Measurements from ENCODE around the gene TLE6.

DNA sequence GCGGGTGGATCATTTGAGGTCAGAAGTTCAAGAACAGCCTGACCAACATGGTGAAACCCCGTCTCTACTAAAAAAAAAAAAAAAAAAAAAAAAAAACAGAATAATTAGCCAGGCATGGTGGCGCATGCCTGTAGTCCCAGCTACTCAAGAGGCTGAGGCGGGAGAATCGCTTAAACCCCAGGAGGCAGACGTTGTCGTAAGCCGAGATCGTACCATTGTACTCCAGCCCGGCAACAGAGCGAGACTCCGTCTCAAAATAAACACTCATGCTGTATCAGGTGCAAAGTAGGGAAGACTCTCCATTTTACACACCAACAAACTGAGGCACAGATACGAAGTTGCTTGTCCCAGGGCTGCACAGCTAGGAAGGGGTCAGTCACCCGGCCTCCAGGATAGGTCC, 15.6 kb downstream of the TLE6 start:
- TF ChIP-seq NANOG (IDR thresholded peaks at IDR 0.05; ENCODE audit: insufficient read depth, low read depth, low read length, poor library complexity, severe bottlenecking) = no peak
- TF ChIP-seq GABPA (IDR thresholded peaks at IDR 0.05; ENCODE audit: borderline replicate concordance, insufficient read depth, low read length) = no peak
- TF ChIP-seq GTF2F1 (IDR thresholded peaks at IDR 0.05; ENCODE audit: borderline replicate concordance, low read depth, low read length) = no peak
- TF ChIP-seq EP300 (IDR thresholded peaks at IDR 0.05; ENCODE audit: borderline replicate concordance in 1 of 2, low read depth in 2 of 2, low read length in 2 of 2) = no peak
- TF ChIP-seq SIX5 (IDR thresholded peaks at IDR 0.05; ENCODE audit: low read depth, low read length) = no peak
- TF ChIP-seq CTCF (IDR thresholded peaks at IDR 0.05; ENCODE audit: control extremely low read depth in 1 of 3, insufficient read depth in 1 of 3, low read depth in 1 of 3, low read length in 3 of 3) = no peak
- no peak for TF ChIP-seq ZNF274 (IDR thresholded peaks at IDR 0.05; ENCODE audit: borderline replicate concordance, extremely low read depth, low read length)
- TF ChIP-seq POLR2AphosphoS5 (IDR thresholded peaks at IDR 0.05; ENCODE audit: low read depth, low read length) = no peak
- no peak for TF ChIP-seq MAFK (IDR thresholded peaks at IDR 0.05; ENCODE audit: low read depth, low read length)
- no peak for TF ChIP-seq POLR2A (IDR thresholded peaks at IDR 0.05; ENCODE audit: control extremely low read depth in 1 of 2, low read depth in 2 of 2, low read length in 2 of 2)
- TF ChIP-seq PHF8 (conservative IDR thresholded peaks at IDR 0.05; ENCODE audit: low read depth, low read length) = no peak
- no peak for TF ChIP-seq EZH2 (IDR thresholded peaks at IDR 0.05; ENCODE audit: low read depth, low read length, severe bottlenecking)
- TF ChIP-seq JUND (IDR thresholded peaks at IDR 0.05; ENCODE audit: low read length) = no peak
- no peak for TF ChIP-seq TEAD4 (IDR thresholded peaks at IDR 0.05; ENCODE audit: low read depth, low read length)
